ENCODE results near the gene CHMP4B.

CHMP4B gene

DNA sequence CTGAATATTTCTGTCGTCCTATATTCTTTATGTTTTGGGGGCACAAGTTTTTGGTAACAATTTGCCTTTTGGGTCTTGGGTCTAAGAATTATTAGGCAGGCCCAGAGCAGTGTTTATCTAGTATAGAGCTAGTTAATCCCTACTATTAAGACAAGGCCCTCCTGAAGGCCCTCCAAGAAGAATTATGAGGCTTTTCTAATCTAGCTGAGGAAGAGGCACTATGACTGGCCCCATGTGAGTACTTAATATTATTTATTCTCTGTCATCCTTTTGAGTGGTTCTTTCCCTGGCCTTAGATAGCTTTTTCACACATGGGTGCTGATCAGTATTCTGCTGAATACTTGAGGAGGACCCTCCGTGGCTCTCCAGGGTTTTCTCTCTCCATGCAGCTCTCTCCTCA is 25.1 kb downstream of the CHMP4B start:
- in situ Hi-C loops (cut with HindIII; ENCODE audit: low sequenced_read_pairs) = no loop called here

DNA sequence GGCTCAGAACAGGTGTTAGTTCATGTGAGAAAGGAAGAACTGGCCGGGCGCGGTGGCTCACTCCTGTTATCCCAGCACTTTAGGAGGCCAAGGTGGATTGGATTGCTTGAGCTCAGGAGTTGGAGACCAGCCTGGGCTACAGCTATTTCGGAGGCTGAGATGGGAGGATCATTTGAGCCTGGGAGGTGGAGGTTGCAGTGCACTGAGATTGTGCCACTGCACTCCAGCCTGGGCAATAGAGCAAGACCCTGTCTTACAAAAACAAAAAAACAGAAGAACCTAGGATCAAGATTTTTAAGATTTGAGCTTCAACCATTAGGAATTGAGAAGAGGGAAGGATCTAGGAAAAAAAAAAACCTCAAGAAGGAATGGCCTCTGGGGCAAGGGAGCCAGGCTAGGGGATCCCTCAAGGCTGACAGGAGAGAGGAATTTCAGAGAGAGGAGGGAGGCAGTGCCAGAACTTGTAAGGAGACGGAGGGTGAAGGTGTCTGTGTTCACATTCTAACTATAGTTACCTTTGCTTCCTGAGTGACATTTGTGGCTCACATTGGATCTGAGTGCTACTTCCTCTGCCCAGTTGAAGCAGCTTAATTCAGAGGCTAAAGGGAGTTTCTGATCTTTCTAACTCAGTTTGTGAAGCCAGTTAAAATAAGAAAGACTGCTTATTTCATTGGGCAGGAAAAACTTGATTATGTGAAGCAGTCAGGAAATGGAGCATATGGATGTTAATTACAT is 26.1 kb downstream of the CHMP4B start:
- in situ Hi-C loops (cut with HindIII; ENCODE audit: low sequenced_read_pairs) = no loop called here

DNA sequence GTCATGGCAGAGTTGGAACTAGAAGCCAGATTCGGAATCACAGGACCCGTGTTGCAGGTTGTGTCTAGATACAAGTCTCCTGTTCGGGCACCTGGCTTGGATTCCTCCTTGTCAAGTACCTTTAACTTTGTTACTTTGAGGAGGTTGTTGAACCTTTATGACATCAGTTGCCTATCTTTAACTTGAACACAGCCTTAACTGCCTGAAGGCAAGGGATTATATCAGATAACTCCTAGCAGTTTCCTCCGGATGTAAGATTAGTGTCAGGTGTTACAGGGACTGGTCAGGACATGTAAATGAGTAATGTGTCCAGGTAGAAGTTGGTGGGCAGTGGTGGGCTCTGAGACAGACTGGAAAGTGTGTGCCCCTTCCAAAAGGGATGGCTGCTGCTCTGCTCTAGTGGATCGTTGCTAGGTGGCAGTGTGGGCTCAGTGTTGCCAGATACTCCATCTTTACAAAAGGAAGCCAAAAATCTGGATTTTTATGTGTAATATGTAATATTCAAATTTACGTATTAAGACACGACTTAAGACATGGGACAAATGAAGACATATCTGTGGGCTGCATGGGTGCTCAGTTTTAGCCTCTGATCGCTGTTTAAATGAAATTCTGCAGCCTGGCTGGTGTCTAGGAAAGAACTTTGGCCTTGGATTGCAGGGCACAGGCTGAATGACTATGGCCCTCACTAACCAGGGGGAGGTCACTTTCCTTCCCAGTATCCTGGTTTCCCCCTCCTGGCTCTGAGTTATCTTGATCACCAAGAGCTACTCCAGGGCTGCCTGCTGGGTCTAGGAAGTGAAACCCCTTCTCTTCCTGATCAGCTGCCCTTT is 27.1 kb downstream of the CHMP4B start:
- in situ Hi-C loops (cut with HindIII; ENCODE audit: low sequenced_read_pairs) = no loop called here

DNA sequence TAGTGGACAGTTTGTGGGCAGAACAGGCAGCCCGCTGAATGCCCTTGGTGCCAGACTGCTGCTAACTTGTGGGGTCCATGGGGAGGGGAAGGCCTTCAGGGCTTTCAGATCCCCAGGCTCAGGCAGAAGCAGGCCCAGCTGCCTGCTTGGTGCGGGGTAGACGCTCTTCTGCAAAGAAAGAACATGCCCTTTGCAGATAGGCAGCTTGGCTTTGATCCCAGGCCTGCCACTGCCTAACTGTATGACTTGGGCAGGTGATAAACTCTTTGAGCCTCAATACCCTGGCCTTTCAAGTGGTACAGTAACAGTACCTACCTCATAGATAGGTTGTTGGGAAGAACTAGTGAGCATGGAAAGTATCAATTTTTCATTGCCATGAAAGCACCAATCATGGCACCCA is 28.4 kb downstream of the CHMP4B start:
- in situ Hi-C loops (cut with HindIII; ENCODE audit: low sequenced_read_pairs) = no loop called here

DNA sequence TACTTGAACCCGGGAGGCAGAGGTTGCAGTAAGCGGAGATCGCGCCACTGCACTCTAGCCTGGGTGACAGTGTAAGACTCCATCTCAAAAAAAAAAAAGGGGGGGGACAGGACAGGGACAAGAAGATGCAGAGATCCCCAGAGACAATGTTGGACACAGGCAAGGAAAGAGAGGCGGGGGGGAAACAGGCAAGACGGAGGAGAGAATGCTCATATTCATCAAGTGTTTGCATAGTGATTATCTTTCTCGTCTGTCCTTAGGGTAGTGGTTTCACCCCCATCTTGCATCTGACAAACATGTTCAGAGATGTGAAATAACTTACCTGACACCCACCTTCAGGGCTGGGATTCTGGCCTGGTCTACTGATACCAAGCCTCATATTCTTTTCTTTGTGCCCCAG is 29.0 kb downstream of the CHMP4B start:
- in situ Hi-C loops (cut with HindIII; ENCODE audit: low sequenced_read_pairs) = no loop called here

DNA sequence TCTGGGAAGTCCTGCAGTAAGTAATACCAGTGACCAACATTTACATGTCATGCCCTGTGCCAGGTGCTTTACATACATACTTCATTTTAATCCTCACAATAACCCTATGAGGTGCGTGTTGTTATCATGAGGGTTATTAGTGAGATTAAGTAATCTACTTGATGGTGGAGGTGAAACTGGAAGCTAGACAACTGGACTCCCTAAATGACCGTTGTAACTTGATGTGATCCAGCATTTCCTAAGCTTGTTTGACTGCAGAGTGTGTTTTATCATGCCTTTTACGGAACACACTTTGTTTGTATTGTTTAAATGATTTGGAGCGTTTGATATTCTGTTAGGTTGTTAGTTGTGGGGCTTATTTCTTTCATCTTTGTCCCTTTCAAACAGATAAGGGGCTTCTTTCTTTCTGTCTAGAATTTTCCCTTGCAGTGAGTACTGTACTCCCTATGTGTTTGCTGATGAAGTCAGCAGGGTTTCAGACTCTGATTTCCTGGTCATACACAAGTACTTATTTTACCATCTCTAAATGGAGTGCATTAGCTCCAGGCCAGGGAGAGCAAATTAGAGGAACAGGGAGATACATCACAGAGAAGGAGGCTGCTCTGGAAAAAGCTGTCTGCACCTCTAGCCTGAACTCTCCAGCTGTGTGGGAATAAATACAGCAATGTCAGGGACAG is 29.7 kb downstream of the CHMP4B start:
- in situ Hi-C loops (cut with HindIII; ENCODE audit: low sequenced_read_pairs) = no loop called here

DNA sequence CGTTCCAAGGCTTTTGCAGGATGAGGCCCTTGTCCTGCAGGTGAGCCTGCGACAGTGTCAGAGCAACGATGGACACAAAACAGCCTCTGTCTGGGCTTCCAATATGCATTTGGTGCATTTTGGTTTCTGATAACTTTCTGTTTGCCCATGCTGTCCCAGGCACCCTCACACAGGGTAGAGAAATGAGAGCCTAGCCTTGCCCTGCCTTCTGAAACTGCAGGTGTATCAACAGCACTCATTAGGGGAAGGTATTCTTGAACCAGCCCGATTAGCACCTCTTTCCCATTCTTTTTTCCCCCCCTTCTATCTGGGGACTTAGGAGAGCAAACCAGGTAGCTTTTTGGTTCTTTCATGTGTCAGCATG is 30.3 kb downstream of the CHMP4B start:
- in situ Hi-C loops (cut with HindIII; ENCODE audit: low sequenced_read_pairs) = no loop called here

DNA sequence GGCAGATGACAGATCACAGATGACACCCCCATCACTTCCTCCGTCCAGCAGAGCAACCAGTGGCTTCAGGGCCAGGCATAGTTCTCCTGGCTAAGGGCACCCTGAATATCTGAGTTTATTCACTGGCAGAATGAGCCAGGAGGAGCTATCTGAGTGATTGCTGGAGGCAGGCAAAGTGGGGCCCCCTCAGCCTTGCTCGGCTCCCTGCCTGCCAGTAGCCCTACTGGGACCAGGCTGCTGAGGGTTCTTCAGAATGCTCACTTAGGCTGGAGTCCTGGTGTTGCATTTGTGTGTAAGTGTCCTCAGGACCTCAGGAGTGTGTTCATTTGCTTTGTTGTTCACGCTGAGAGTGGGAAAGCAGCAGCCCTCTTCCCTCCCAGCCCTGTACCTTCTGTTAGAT is 31.2 kb downstream of the CHMP4B start:
- in situ Hi-C loops (cut with HindIII; ENCODE audit: low sequenced_read_pairs) = no loop called here

DNA sequence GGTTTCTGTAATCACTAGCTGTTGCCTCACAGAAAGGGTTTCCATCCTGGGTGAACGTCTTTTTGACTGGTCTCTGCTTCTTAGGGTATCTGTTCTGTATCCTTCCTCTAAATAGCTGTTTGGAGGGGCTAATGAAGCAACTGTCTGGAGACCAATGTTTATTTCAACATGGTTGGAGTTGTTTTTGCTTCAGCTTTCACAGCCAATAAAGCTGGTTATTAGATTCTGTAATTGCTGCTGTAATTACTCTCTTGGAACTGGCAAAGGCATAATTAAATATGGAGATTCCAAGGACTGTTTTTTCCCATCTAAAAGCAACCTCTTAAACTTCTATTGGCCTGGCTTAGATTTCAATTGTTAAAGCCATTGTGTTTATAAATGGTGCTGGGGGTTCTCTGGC is 31.9 kb downstream of the CHMP4B start:
- in situ Hi-C loops (cut with HindIII; ENCODE audit: low sequenced_read_pairs) = no loop called here

DNA sequence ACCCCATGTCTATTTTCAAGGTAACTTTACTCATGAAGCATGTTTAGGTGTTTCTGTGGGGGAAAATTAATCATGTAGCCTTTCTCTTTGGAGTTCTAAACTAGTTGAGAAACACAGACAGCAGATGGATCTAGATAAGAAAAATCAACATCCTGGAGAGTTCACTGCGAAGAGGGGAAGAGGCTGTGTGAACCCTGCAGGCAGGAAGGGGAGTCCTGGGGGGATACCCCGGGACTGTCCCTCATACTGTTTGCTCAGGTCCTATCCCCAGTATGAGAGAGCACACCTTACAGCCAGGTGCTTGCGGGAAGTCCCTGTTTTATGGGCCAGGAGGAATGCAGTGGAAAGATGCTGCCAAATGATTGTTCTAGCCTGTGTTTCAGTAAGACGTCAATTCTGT is 32.7 kb downstream of the CHMP4B start:
- in situ Hi-C loops (cut with HindIII; ENCODE audit: low sequenced_read_pairs) = no loop called here

DNA sequence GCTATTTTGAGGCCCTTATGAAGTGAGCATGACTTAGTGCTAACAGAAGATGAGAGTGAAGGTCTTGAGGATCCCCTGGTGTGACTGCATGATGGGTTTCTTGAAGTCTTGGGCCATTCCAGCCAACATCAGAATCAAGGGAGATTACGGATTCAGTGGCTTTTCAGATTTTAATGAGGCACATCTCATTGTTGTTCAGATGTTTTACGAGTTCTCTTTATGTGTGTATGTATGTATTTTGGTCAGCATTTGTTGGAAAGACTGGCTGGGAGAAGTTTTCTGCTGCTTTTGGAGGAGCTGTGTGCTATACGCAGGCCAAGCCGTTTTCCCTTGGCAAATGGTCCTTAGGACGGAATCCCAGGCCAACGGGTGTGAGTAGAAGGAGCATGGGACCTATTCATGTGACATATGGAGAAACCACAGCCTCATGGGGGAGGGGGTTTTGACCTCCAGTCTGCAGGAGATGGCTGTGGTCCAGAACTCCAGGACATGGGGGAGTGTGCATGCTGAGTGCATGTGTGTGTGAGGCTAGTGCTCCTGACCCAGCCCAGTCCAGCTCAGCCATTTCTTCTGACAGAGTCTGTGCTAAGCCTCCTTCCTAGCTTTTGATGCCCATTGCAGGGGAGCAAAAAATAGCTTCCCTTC is 35.3 kb downstream of the CHMP4B start:
- in situ Hi-C loops (cut with HindIII; ENCODE audit: low sequenced_read_pairs) = no loop called here

DNA sequence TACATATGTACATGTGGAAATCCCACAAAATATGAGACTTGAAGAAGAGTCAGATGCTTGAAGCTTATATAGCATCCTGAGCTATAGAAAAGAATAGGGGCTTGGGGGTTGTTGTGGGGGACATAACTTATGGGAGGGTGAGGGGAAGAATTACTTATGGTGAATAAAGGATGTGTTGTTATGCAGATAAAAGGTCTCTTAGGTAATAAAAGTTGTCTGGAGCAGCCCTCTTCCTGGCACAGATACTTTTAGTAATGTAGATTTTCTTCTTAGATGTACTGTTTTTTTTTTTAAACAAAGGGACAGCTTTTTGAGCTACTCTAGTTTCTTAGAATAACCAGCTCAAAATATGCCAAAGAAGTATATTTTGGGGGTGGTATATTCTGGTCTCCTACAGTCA is 35.9 kb downstream of the CHMP4B start:
- in situ Hi-C loops (cut with HindIII; ENCODE audit: low sequenced_read_pairs) = no loop called here

DNA sequence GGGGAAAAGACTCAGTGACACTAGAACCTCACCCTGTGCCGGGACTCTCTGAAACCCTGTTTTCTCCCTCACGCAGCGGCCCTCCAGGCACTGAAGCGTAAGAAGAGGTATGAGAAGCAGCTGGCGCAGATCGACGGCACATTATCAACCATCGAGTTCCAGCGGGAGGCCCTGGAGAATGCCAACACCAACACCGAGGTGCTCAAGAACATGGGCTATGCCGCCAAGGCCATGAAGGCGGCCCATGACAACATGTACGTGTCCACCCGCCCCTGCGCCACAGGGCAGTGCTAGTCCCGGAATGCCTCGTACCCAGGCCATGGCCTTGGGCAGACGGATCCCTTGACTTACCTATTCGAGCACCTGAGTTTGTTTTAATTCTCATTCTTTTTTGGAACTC is 37.2 kb downstream of the CHMP4B start:
- in situ Hi-C loops (cut with HindIII; ENCODE audit: low sequenced_read_pairs) = no loop called here

DNA sequence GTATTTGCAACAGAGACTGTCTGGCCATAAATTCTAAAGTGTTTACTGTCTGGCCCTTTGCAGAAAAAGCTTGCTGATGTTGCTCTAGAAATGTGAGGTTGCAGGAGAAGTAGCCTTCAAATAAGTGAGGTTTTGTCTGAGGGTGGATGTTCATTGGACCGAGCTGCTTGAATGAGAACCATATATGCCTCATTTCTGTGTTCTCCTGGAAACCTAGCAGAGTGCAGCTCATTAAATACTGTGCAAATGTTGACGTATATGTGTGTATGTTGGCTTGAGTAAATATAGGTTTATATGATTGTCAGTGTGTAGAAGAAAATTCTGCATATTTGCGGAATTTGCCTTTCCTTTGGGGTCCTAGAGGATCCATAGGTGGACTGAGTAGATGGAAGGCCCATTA is 39.0 kb downstream of the CHMP4B start:
- in situ Hi-C loops (cut with HindIII; ENCODE audit: low sequenced_read_pairs) = no loop called here

DNA sequence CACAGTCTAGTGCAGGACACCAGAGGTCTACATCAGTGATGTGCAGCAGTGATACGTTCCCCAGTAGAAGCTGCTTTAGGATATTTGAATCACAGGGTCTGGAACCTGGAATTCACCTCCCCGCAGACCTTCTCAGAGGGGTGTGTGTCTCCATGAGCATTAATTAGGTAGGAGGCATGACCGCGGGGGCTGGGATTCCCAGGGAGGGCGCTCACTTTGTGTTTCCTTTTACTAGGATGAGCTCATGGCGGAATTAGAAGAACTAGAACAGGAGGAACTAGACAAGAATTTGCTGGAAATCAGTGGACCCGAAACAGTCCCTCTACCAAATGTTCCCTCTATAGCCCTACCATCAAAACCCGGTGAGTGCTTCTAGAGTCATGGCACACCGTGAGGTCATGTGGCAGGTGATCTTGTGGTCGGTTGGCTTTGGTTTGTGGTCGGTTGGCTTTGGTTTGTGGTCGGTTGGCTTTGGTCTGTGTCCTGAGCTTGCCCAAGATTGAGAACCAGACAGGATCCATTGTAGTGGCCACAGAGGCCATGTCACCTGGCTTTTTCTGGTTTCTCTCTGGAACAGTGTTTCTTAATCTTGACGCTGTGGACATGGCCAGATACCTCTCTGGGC is 40.8 kb downstream of the CHMP4B start:
- in situ Hi-C loops (cut with HindIII; ENCODE audit: low sequenced_read_pairs) = no loop called here

DNA sequence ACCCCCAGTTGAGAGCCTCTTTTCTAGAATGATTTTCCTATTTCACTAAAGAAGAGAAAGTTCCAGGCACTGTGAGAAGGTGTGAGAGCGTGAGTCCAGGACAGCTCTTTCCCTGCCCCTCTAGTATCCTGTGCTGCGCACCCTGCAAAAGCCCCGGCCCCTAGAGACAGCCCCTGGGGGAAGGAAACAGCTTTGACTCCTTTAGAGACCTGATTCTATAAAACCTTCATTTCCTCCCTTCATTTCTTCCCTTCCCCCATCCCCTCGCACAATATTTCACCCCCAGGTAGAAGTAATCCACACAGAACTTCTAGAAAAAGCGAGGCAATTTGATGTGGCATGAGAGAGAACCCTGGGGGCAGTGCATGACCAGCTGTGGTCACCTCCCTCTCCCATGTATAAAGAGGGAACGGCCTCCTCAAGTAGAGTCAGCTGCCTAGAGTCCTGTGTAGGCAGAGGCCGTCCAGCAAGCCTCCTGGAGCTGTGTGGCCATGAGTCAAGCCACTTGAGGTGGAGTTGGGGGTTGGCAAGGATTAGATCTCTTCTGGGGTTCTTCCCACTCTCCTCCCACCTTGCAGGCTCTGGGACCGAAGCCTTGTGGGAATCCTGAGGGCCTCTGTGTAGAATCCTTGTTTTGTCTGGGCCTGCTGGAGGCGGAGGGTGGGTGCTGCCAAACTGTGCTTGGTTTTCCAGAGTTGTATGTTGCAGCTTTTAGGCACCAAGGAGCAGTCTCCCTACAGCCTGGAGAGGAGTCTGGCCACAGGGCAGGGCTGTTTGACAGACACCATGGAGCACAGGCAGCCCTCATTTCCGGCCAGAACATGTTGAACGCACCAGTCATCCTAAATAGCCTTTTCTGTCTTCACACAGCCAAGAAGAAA is 41.7 kb downstream of the CHMP4B start:
- in situ Hi-C loops (cut with HindIII; ENCODE audit: low sequenced_read_pairs) = no loop called here

DNA sequence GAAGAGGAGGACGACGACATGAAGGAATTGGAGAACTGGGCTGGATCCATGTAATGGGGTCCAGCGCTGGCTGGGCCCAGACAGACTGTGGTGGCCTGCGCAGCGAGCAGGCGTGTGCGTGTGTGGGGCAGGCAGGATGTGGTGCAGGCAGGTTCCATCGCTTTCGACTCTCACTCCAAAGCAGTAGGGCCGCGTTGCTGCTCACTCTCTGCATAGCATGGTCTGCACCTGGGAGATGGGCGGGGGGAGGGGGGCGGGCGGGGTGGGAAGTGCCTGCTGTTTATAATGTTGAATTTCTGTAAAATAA is 42.3 kb downstream of the CHMP4B start:
- in situ Hi-C loops (cut with HindIII; ENCODE audit: low sequenced_read_pairs) = no loop called here

DNA sequence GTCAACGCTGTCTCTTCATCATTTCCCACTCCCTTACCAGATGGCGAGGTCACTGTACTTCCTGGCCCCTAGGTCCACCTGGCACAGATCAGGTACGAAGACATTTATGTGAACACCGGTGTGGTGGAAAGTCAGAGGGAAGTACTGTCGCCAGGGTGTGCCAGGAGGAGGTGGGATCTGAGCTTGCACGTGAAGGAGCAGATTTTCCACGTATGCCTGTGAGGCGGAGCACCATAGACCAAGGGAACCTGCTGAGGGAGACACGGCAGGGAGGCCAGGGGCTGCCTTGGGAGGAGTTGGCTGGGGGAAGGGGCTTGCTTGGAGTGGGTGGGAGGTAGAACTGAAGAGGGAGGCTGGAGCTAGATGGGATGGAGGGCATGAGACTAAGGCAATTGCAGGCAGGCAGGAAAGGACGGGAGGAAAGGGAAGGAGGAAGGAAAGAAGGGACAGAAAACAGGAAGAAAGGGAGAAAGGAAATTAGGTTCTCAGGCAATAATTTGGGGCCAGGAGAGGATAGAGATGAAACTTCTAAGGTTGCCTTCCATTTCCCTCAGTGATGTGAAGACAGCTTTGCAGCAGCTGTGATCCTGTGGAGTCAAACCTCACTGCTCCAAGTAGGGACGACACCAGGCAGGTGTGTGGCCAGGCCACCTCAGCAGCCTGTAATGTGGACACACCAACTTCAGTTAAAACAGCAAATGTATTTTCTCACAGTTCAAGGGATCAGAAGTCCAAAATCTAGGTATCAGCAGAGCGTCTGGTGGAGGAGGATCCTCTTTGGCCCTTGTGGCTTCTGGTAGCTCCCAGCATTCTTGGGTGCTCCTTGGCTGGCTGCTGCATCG is 46.8 kb downstream of the CHMP4B start:
- in situ Hi-C loops (cut with HindIII; ENCODE audit: low sequenced_read_pairs) = no loop called here

DNA sequence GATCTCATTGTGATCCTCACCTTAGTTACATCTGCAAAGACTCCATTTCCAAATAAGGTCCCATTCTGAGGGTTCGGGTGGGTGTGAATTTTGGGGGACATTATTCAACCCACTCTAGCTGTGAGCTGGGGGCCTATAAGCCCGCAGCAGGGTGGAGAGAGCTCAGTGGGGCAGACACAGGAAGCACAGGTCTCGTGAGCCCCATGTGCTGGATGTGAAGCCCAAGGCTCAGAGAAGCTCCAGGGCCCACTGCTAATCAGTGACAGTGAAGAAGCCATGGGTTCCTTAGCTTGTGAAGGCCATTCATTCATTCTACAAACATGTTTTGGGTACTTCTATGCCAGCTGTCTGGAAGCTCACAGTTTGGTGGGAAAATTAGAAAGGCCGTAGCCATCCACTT is 47.5 kb downstream of the CHMP4B start:
- in situ Hi-C loops (cut with HindIII; ENCODE audit: low sequenced_read_pairs) = no loop called here
